HUES48 (cell line): ENCODE measurements around the gene LTO1.

ENCODE experiments used
- H3K27ac ChIP-seq: one replicate; pipeline ENCODE4 v1.7.0; 2013; ENCODE audit warnings: low read depth, low read length, inconsistent platforms
- H3K27me3 ChIP-seq: 2 replicates; pipeline ENCODE4 v1.6.1; 2013; ENCODE audit warnings: mild to moderate bottlenecking, low read length; ENCODE audit not compliant: control insufficient read depth, insufficient read depth
- H3K36me3 ChIP-seq: 2 replicates; pipeline ENCODE4 v1.6.1; 2013; ENCODE audit warnings: low read length; ENCODE audit not compliant: control insufficient read depth, insufficient read depth
- H3K4me1 ChIP-seq: 2 replicates; pipeline ENCODE4 v1.6.1; 2013; ENCODE audit warnings: mild to moderate bottlenecking, low read length; ENCODE audit not compliant: control insufficient read depth, insufficient read depth
- H3K4me3 ChIP-seq: 2 replicates; pipeline ENCODE4 v1.5.1; 2013; ENCODE audit warnings: mild to moderate bottlenecking, low read depth, low read length
- H3K9ac ChIP-seq: 2 replicates; pipeline ENCODE4 v1.6.1; 2013; ENCODE audit warnings: mild to moderate bottlenecking, low read depth, low read length, moderate library complexity
- H3K9me3 ChIP-seq: 2 replicates; pipeline ENCODE4 v1.6.1; 2013; ENCODE audit warnings: low read length; ENCODE audit not compliant: control insufficient read depth, insufficient read depth

LTO1 gene

DNA sequence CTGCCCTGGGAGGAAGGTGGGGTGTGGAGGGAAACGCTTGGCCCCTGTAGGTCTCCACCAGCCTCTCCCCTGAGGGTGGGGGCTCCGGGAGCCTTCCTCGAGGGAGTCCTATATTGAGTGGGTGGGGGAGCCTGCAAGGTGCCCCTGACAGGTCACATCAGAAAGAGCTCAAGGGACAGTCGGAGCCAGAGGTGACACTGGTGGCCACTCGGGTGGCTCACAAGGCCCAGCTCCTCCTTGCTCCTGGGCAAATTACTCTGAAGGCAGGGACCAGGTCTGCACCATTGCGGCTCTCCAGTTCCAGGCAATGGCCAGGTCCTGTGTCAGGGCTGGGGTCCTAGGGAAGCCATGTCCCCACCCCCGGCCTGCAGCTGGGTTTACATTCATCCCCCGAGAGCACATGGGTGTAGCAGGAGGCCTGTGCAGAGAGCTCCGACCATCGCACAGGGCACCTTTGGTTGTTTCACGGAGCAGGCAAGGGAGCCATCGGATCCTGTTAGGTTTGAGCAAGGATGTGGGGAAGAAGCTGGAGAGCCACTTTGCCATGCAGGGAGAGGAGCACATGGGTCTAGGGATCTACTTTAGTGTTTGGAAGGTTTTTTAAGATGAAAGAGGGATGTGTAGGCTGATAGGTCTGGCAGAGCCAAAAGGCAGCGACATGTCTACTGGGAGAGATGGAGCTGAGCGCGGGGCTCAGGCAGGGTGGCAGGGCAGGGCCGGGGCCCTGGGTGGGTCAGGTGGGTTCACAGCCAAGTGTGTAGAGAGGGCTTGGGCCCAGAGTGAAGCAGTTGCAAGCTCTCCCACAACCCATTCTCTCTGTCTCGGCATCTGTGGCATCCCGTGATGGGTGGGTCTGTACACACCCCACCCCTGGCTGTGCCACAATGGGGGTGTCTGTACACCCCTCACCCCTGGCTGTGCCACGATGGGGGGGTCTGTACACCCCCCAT lies 19.4 kb downstream of the LTO1 start:
- Histone ChIP-seq H3K9ac (no peak overlapping the region), H3K27me3 (no peaks in the 10 kb centered on the region), H3K36me3 (peaks cover 38% of the 10 kb centered on the region), H3K27ac (no peak overlapping the region), H3K4me1 (peaks cover 15% of the 10 kb centered on the region), H3K9me3 (no peaks in the 10 kb centered on the region), H3K4me3 (no peak overlapping the region)

DNA sequence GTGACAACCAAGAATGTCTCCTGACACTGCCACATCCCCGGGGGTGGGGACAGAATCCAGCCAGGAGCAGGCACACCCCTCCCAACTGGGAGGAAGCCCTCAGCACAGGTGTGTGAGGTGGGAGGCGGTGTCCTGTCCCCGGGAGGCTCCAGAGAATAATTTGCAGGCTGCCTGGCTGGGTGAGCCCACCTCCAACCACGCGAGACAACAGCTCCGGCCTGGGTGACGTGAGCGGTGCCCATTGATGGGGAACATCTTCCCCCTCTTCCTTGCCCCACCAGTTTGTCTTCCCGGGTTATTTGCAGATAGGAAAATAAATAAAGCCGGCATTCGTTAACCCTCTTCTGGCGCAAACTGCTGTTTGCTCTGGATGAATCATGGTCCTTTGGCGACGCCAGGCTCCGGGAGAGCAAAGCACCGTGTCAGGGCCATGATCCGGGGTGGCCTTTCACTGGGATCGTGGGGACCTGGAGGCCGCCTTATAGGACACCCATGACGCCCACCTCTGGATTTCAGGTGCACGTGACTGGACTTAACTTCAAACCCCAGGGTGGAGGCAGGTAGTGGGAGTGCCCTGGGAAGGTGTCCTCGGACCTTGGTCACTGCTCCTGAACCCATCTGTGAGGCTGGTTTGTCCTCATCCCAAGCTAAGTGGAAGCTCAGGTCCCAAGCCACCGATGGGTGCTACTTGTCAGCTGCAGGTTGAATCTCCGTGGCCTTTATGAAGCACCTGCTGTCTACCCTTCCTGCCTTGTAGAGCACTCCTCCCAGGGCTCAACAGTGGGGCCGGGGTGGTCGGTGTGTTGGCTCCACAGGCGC lies 20.3 kb downstream of the LTO1 start:
- Histone ChIP-seq H3K9ac (no peak overlapping the region), H3K27ac (peak overlapping the region; percentile 18), H3K4me3 (no peak overlapping the region), H3K9me3 (no peaks in the 10 kb centered on the region), H3K36me3 (peaks cover 46% of the 10 kb centered on the region), H3K4me1 (peaks cover 15% of the 10 kb centered on the region), H3K27me3 (no peaks in the 10 kb centered on the region)

DNA sequence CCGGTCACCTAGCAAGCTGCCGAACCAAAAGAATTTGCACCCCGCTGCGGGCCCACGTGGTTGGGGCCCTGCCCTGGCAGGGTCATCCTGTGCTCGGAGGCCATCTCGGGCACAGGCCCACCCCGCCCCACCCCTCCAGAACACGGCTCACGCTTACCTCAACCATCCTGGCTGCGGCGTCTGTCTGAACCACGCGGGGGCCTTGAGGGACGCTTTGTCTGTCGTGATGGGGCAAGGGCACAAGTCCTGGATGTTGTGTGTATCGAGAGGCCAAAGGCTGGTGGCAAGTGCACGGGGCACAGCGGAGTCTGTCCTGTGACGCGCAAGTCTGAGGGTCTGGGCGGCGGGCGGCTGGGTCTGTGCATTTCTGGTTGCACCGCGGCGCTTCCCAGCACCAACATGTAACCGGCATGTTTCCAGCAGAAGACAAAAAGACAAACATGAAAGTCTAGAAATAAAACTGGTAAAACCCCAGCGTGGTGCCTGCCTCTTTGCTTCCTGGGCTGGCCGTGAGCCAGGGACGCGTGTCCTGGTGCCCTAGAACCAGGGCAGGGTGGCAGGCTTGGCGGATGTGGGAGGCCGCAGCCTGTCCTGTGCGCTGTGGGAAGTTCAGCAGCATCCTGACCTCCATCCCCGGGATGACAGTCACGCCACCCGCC lies 21.0 kb downstream of the LTO1 start:
- H3K4me1 ChIP-seq, result peaks cover 15% of the 10 kb centered on the region

DNA sequence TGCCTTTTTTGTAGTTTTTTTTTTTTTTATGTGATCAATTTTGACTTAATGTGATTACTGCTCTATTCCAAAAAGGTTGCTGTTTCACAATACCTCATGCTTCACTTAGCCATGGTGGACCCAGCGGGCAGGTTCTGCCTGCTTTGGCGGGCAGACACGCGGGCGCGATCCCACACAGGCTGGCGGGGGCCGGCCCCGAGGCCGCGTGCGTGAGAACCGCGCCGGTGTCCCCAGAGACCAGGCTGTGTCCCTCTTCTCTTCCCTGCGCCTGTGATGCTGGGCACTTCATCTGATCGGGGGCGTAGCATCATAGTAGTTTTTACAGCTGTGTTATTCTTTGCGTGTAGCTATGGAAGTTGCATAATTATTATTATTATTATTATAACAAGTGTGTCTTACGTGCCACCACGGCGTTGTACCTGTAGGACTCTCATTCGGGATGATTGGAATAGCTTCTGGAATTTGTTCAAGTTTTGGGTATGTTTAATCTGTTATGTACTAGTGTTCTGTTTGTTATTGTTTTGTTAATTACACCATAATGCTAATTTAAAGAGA lies 21.7 kb downstream of the LTO1 start:
- no peak overlapping the region for H3K9ac ChIP-seq
- no peak overlapping the region for H3K4me3 ChIP-seq
- H3K4me1 ChIP-seq, result peaks cover 11% of the 10 kb centered on the region
- H3K36me3 ChIP-seq, result peaks cover 60% of the 10 kb centered on the region
- H3K9me3 ChIP-seq, result no peaks in the 10 kb centered on the region
- H3K27me3 ChIP-seq, result no peaks in the 10 kb centered on the region
- H3K27ac ChIP-seq, result no peak overlapping the region

More for the DNA sequence above, 21.0 kb downstream of the LTO1 start:
- H3K4me3 ChIP-seq, result no peak overlapping the region
- peak overlapping the region; percentile 18 for H3K27ac ChIP-seq
- H3K9me3 ChIP-seq, result no peaks in the 10 kb centered on the region
- H3K27me3 ChIP-seq, result no peaks in the 10 kb centered on the region
- H3K36me3 ChIP-seq, result peaks cover 54% of the 10 kb centered on the region
- no peak overlapping the region for H3K9ac ChIP-seq

DNA sequence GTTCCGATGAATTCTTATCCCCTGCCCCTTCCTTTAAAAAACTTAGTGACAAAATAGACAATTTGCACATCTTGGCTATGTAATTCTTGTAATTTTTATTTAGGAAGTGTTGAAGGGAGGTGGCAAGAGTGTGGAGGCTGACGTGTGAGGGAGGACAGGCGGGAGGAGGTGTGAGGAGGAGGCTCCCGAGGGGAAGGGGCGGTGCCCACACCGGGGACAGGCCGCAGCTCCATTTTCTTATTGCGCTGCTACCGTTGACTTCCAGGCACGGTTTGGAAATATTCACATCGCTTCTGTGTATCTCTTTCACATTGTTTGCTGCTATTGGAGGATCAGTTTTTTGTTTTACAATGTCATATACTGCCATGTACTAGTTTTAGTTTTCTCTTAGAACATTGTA lies 22.2 kb downstream of the LTO1 start:
- Histone ChIP-seq H3K4me1 (peaks cover 7% of the 10 kb centered on the region), H3K9ac (no peak overlapping the region), H3K27me3 (no peaks in the 10 kb centered on the region), H3K36me3 (peaks cover 65% of the 10 kb centered on the region), H3K4me3 (no peak overlapping the region), H3K9me3 (no peaks in the 10 kb centered on the region), H3K27ac (no peak overlapping the region)

DNA sequence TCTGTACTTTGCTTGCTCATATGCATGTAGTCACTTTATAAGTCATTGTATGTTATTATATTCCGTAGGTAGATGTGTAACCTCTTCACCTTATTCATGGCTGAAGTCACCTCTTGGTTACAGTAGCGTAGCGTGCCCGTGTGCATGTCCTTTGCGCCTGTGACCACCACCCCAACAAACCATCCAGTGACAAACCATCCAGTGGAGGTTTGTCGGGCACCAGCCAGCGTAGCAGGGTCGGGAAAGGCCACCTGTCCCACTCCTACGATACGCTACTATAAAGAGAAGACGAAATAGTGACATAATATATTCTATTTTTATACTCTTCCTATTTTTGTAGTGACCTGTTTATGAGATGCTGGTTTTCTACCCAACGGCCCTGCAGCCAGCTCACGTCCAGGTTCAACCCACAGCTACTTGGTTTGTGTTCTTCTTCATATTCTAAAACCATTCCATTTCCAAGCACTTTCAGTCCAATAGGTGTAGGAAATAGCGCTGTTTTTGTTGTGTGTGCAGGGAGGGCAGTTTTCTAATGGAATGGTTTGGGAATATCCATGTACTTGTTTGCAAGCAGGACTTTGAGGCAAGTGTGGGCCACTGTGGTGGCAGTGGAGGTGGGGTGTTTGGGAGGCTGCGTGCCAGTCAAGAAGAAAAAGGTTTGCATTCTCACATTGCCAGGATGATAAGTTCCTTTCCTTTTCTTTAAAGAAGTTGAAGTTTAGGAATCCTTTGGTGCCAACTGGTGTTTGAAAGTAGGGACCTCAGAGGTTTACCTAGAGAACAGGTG lies 23.1 kb downstream of the LTO1 start:
- Histone ChIP-seq H3K27me3 (no peaks in the 10 kb centered on the region), H3K9ac (no peak overlapping the region), H3K9me3 (no peaks in the 10 kb centered on the region), H3K4me1 (no peaks in the 10 kb centered on the region), H3K27ac (no peak overlapping the region), H3K36me3 (peaks cover 75% of the 10 kb centered on the region), H3K4me3 (no peak overlapping the region)

DNA sequence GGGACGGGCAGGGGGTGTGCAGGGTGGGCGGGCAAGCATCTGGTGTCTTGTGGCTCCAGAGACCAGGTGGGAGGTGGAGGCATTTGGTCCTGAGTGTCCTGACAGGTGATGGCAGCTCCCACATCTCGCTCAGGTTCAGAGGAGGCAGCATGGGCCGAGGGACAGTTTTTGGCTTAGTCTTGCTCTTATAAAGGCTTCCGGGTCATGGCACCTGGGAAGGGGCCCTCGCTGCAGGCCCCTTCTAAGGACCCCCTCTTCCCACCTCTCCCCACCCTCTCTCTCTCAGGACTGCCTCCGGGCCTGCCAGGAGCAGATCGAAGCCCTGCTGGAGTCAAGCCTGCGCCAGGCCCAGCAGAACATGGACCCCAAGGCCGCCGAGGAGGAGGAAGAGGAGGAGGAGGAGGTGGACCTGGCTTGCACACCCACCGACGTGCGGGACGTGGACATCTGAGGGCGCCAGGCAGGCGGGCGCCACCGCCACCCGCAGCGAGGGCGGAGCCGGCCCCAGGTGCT lies 24.3 kb downstream of the LTO1 start:
- H3K36me3 ChIP-seq, result peaks cover 79% of the 10 kb centered on the region
- no peaks in the 10 kb centered on the region for H3K4me1 ChIP-seq
- H3K27ac ChIP-seq, result no peak overlapping the region
- no peaks in the 10 kb centered on the region for H3K9me3 ChIP-seq
- no peak overlapping the region for H3K4me3 ChIP-seq
- H3K9ac ChIP-seq, result no peak overlapping the region
- no peaks in the 10 kb centered on the region for H3K27me3 ChIP-seq

DNA sequence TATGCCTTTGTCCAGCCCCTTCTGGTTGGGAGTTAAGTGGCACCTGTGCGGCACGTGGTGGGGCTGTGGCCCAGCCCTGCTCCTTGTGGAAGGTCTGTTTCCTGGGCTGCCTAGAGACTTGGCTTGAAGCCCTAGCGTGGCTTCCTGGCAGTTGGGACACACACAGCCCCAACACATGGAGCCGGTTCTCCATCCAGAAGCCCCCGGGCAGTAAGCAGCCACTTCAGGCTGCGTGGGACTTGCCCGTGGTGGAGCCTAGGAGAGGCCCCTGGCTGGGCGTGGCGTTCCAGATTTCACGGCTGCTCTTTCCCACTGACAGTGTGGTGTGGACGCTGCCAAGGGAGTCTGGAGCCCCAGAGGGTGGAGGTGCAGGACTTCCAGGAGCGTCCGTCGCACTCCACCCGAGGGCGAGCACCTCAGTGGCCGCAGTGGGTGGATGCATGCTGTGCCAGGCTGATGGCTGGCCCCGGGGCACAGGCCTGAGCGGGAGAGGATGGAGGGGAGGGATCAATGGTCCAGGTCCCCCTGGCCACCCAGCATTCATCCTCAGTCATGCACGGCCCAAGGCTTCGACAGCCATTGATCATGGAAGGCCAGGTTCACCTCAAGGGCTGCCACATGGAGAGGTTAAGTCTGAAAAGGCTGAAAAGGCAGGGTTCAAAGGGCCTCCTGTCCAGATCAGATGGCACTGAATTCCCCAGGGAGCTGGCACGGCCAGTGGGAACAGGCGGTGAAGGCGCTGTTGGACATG lies 24.9 kb downstream of the LTO1 start:
- no peak overlapping the region for H3K4me3 ChIP-seq

DNA sequence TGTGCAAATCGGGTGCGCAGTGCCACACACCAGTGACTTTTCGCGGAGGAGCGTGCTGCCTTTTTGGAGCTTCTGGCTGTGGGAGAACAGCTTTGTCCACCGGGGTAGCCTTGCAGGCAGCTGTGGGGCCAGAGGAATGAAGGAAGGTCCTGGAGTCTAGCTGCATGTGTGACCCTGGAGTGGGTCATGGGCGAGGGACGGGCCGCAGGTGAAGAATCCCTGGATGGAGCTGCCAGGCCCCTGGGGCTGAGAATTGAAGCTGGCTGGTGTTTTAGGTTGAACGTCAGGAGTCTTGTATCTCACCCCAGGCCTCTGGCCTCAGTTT lies 25.6 kb downstream of the LTO1 start:
- Histone ChIP-seq H3K4me3 (no peak overlapping the region), H3K36me3 (peaks cover 92% of the 10 kb centered on the region), H3K27me3 (no peaks in the 10 kb centered on the region), H3K9me3 (no peaks in the 10 kb centered on the region), H3K4me1 (0 out of 2 replicates have a peak, but pooled peaks cover 2% of the 10 kb centered on the region), H3K27ac (no peak overlapping the region), H3K9ac (no peak overlapping the region)

More for the DNA sequence above, 24.9 kb downstream of the LTO1 start:
- Histone ChIP-seq H3K9me3 (no peaks in the 10 kb centered on the region), H3K4me1 (no peaks in the 10 kb centered on the region), H3K27ac (no peak overlapping the region), H3K36me3 (peaks cover 85% of the 10 kb centered on the region), H3K9ac (no peak overlapping the region), H3K27me3 (no peaks in the 10 kb centered on the region)
